BLaER1 treated with 17β-estradiol and CSF1 and Interleukin-3, amounts not matched to agents 10 nM and 100 nM (cell line): ENCODE data around the gene PITX1.

Experiments used
- H3K27ac ChIP-seq, 11 experiments: shearing (Covaris generic); formaldehyde crosslinking; 2 replicates each; pipeline ENCODE4 v1.8.1; 2022
- H3K27me3 ChIP-seq, 11 experiments: shearing (Covaris generic); formaldehyde crosslinking; 2 replicates each; pipeline ENCODE4 v1.8.1; 2022
- H3K36me3 ChIP-seq, 11 experiments: shearing (Covaris generic); formaldehyde crosslinking; 2 replicates each; pipeline ENCODE4 v1.8.1; 2022
- H3K4me1 ChIP-seq, 10 experiments: shearing (Covaris generic); formaldehyde crosslinking; 2 replicates each; pipeline ENCODE4 v1.8.1; 2022
- H3K4me2 ChIP-seq, 11 experiments: shearing (Covaris generic); formaldehyde crosslinking; 2 replicates each; pipeline ENCODE4 v1.8.1; 2022
- H3K4me3 ChIP-seq, 10 experiments: shearing (Covaris generic); formaldehyde crosslinking; 2 replicates each; pipeline ENCODE4 v1.8.1; 2022
- H3K9ac ChIP-seq, 11 experiments: shearing (Covaris generic); formaldehyde crosslinking; 2 replicates each; pipeline ENCODE4 v1.8.1; 2022
- H3K9me3 ChIP-seq, 11 experiments: shearing (Covaris generic); formaldehyde crosslinking; replicated peaks in 1 of 11; 2 replicates each; pipeline ENCODE4 v1.8.1; 2022
- H4K20me1 ChIP-seq, 11 experiments: shearing (Covaris generic); formaldehyde crosslinking; 2 replicates each; pipeline ENCODE4 v1.8.1; 2022
- Cebpa-rat ChIP-seq, 11 experiments: shearing (Covaris generic); IDR thresholded peaks; 2 replicates each; pipeline ENCODE4 v1.8.1; 2022

PITX1 gene

GRCh38 chr5:135050244-135050767 is 16.3 kb upstream of the PITX1 start:
- Histone ChIP-seq H3K9me3 (peaks cover 0 to 5% (median 0%) of the 10 kb centered on the region in 11 experiments; a peak in 1 of 22 replicates), H3K36me3 (no peaks in the 10 kb centered on the region), H3K9ac (no peak overlapping the region), H3K27me3 (peaks cover 0 to 1% (median 0%) of the 10 kb centered on the region in 11 experiments; a peak in 3 of 22 replicates), H3K4me1 (peaks cover 0 to 23% (median 17%) of the 10 kb centered on the region in 10 experiments; a peak in 17 of 20 replicates), H3K4me2 (no peak overlapping the region), H3K4me3 (no peak overlapping the region), H3K27ac (no peak overlapping the region), H4K20me1 (no peaks in the 10 kb centered on the region)
- TF ChIP-seq Cebpa-rat (IDR thresholded peaks at IDR 0.05) = no peak

DNA sequence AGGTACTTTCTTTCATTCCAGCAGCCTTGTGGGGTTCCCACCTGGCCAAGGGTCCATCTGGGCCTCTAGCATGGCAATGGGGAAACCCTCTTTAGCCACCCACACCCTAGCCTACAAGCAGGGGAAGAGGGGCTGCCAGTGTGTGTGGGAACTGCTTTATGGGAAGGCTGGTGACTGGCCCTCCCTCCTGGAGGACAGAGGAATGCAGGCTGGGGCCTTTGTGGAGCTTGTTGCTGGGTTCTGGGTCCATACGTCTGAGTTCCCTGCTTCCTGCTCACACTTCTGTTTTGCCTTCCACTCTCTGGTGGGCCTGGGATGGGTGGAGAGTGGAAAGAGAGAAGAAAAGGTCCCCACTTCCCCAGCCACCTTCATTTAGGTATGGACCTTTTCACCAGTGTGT is 14.9 kb upstream of the PITX1 start:
- Histone ChIP-seq H4K20me1 (0 out of 22 replicates have a peak, but pooled peaks cover 0 to 3% (median 0%) of the 10 kb centered on the region in 11 experiments), H3K27ac (no peak overlapping the region), H3K27me3 (peaks cover 0 to 15% (median 7%) of the 10 kb centered on the region in 11 experiments; a peak in 20 of 22 replicates), H3K9ac (no peak overlapping the region), H3K4me1 (peaks cover 0 to 23% (median 19%) of the 10 kb centered on the region in 10 experiments; a peak in 17 of 20 replicates), H3K4me3 (no peak overlapping the region), H3K36me3 (no peaks in the 10 kb centered on the region), H3K9me3 (peaks cover 0 to 5% (median 0%) of the 10 kb centered on the region in 11 experiments; a peak in 1 of 22 replicates), H3K4me2 (no peak overlapping the region)
- TF ChIP-seq Cebpa-rat (IDR thresholded peaks at IDR 0.05) = no peak

DNA sequence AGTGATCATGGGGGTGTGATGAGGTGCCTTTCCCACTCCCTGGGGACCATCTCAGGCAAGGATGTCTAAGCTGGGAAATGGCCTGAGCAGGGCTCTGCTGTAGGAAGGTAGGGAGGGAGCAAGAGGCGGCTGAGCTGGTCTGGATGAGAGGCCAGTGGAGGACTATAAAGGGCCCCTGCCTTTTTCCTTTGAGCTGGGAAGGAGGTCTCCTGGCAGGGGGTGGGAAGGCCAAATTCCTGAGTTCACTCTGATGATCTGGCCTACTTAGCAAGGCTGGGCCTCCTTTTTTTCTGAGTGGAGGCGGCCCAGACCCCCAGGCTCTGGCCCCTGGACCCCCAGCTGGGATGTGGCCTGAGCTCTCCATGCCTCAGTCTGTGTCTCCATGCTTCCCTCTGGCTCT is 14.3 kb upstream of the PITX1 start:
- peaks cover 0 to 5% (median 0%) of the 10 kb centered on the region in 11 experiments; a peak in 1 of 22 replicates for H3K9me3 ChIP-seq
- H3K27ac ChIP-seq = no peak overlapping the region
- peaks cover 5 to 21% (median 13%) of the 10 kb centered on the region in 11 experiments; a peak in 21 of 22 replicates for H3K27me3 ChIP-seq
- H3K4me1 ChIP-seq = peaks cover 0 to 17% (median 12%) of the 10 kb centered on the region in 10 experiments; a peak in 17 of 20 replicates
- peaks cover 0 to 9% (median 0%) of the 10 kb centered on the region in 11 experiments; a peak in 1 of 22 replicates for H4K20me1 ChIP-seq
- H3K4me2 ChIP-seq = no peak overlapping the region
- no peak for TF ChIP-seq Cebpa-rat (IDR thresholded peaks at IDR 0.05)
- H3K9ac ChIP-seq = no peak overlapping the region
- H3K4me3 ChIP-seq = no peak overlapping the region
- H3K36me3 ChIP-seq = no peaks in the 10 kb centered on the region

DNA sequence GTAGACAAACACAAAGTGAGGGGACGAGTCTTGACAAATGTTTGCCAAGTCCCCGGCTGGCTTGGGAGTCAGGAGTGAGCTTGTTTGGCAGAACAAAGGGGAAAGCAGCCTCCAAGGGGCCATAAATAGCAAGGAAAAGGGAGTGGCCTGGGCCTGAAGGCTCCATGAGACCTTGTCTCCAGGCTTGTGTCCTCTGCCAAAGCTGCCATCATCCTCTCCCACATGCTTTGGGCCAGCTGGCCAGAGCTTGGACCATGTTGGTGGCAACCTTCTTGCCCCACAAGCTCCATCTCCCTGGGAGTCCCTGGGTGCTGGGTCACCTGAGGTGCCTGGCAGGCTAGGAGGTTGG is 13.3 kb upstream of the PITX1 start:
- Histone ChIP-seq H3K9me3 (peaks cover 0 to 5% (median 0%) of the 10 kb centered on the region in 11 experiments; a peak in 1 of 22 replicates), H3K4me1 (peaks cover 0 to 7% (median 3%) of the 10 kb centered on the region in 10 experiments; a peak in 7 of 20 replicates), H3K9ac (no peak overlapping the region), H3K27ac (no peak overlapping the region), H3K4me2 (no peak overlapping the region), H3K36me3 (no peaks in the 10 kb centered on the region), H3K4me3 (no peak overlapping the region), H4K20me1 (peaks cover 0 to 9% (median 0%) of the 10 kb centered on the region in 11 experiments; a peak in 1 of 22 replicates), H3K27me3 (peaks cover 14 to 31% (median 23%) of the 10 kb centered on the region in 11 experiments)
- TF ChIP-seq Cebpa-rat (IDR thresholded peaks at IDR 0.05) = no peak

DNA sequence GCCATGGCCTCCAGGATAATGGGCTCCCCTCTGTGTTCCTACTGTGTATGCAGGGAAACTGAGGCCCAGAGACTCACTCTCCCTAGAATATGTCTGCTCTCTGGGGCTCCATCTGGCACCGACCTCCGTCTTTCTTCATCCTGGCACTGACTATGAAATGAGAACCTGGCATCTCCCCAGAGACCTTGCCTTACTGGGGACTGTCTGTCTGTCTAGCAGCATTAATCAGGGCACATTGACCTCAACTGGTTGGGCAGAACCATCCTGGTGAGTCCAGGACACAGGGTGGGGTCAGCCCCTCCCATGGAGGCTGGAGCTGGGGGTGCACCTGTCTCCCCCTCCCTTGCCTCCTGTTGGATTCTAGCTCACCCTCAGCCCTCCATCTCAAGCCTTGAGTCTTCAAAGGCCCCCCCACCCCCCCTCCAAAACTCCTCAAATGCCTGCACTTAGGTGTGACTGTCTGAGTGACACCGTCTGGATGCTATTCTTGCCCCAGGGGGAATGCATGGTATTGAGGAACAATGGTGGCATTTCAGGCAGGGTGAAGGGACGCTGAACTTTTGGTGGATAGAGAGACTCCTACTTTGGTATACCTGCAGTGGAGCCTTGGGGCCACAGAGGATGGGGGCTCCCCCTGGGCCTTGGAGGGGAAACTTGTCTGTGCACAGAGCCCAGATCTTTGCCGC is 12.8 kb upstream of the PITX1 start:
- Histone ChIP-seq H3K4me1 (peaks cover 0 to 6% (median 2%) of the 10 kb centered on the region in 10 experiments; a peak in 4 of 20 replicates), H3K4me3 (no peak overlapping the region), H4K20me1 (peaks cover 0 to 9% (median 0%) of the 10 kb centered on the region in 11 experiments; a peak in 1 of 22 replicates), H3K36me3 (no peaks in the 10 kb centered on the region), H3K9ac (no peak overlapping the region), H3K9me3 (peaks cover 0 to 5% (median 0%) of the 10 kb centered on the region in 11 experiments; a peak in 1 of 22 replicates), H3K4me2 (no peak overlapping the region), H3K27ac (no peak overlapping the region), H3K27me3 (peaks cover 19 to 36% (median 28%) of the 10 kb centered on the region in 11 experiments)
- TF ChIP-seq Cebpa-rat (IDR thresholded peaks at IDR 0.05) = no peak

DNA sequence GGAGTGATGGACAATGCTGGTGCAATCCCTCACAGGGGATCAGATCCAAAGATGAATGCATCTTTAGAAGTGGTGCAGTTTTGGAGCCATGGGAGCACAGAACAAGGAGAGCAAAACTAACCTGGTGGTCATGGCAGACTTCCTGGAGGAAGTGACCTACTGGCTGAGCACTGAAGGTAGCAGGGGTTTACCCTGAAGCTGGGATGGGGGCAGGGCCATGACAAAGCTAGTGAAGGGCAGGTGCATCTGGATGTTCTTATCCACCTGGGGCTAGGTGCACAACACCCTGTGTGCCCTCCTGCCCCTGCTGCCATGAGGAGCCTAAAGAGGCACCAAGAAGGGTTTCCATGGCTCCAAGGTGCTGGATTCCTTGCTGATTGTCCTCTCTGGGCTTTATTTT is 11.5 kb upstream of the PITX1 start:
- Histone ChIP-seq H3K27me3 (peaks cover 33 to 49% (median 41%) of the 10 kb centered on the region in 11 experiments), H3K4me1 (peaks cover 0 to 6% (median 2%) of the 10 kb centered on the region in 10 experiments; a peak in 5 of 20 replicates), H3K9me3 (peaks cover 3 to 13% (median 7%) of the 10 kb centered on the region in 11 experiments; a peak in 19 of 22 replicates)

DNA sequence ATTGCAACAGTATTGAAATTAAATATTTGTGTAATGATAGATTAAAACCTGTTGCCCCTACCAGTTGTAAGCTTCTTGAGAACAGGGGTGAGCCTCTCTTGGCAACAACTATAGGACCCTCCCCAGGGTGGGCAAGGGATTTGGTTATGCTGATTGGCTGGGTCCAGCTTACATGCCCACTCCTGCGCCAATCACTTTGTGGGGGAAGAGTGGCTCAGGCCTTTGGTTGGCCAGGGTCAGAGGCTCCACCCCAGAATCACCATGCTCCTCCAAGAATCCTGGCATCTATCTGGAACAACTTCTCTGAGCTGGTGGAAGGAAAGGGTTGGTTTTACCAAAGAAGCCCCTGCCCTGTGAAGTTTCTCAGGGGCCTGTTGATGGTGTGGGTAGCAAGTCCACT is 8.6 kb upstream of the PITX1 start:
- Histone ChIP-seq H3K9ac (no peak overlapping the region), H4K20me1 (peaks cover 0 to 44% (median 29%) of the 10 kb centered on the region in 11 experiments; a peak in 15 of 22 replicates), H3K36me3 (no peaks in the 10 kb centered on the region), H3K27ac (no peak overlapping the region), H3K4me1 (peaks cover 0 to 6% (median 2%) of the 10 kb centered on the region in 10 experiments; a peak in 5 of 20 replicates), H3K9me3 (peaks cover 24 to 38% (median 32%) of the 10 kb centered on the region in 11 experiments), H3K4me2 (no peak overlapping the region), H3K27me3 (peaks cover 62 to 78% (median 70%) of the 10 kb centered on the region in 11 experiments), H3K4me3 (no peak overlapping the region)
- no peak for TF ChIP-seq Cebpa-rat (IDR thresholded peaks at IDR 0.05)

More for the DNA sequence above, 11.5 kb upstream of the PITX1 start:
- no peak overlapping the region for H3K4me3 ChIP-seq
- H3K9ac ChIP-seq = no peak overlapping the region
- TF ChIP-seq Cebpa-rat (IDR thresholded peaks at IDR 0.05) = no peak
- peak overlapping the region in 2 of 11 experiments; percentile 5 to 13; a peak in 1 of 22 replicates for H3K4me2 ChIP-seq
- H4K20me1 ChIP-seq = peaks cover 0 to 16% (median 4%) of the 10 kb centered on the region in 11 experiments; a peak in 10 of 22 replicates
- H3K27ac ChIP-seq = no peak overlapping the region
- H3K36me3 ChIP-seq = no peaks in the 10 kb centered on the region

DNA sequence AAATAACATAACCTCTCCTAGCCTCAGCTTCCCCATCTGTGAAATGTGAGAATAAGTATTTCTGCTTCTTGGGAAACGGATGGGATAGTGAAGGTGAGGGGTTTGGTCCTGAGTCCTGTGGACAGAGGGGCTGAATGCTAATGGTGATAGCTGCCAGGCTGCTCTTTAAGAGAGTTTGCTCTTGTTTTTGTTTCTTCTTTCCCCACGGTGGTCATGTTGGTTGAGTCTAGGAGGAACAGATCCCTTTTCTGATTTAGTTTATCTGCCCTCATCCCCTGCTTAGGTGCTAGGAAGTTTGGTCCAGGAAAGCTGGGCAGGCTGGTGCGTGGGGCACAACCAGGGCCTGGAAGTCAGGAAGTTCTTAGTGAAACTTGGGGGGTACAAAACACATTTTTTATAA is 7.7 kb upstream of the PITX1 start:
- no peak for TF ChIP-seq Cebpa-rat (IDR thresholded peaks at IDR 0.05)
- Histone ChIP-seq H3K4me1 (peaks cover 0 to 6% (median 2%) of the 10 kb centered on the region in 10 experiments; a peak in 5 of 20 replicates), H3K4me2 (no peak overlapping the region), H4K20me1 (peaks cover 0 to 52% (median 34%) of the 10 kb centered on the region in 11 experiments; a peak in 15 of 22 replicates), H3K9me3 (peaks cover 24 to 40% (median 32%) of the 10 kb centered on the region in 11 experiments), H3K4me3 (no peak overlapping the region), H3K36me3 (no peaks in the 10 kb centered on the region), H3K27ac (no peak overlapping the region), H3K27me3 (peaks cover 70 to 87% (median 79%) of the 10 kb centered on the region in 11 experiments), H3K9ac (no peak overlapping the region)

DNA sequence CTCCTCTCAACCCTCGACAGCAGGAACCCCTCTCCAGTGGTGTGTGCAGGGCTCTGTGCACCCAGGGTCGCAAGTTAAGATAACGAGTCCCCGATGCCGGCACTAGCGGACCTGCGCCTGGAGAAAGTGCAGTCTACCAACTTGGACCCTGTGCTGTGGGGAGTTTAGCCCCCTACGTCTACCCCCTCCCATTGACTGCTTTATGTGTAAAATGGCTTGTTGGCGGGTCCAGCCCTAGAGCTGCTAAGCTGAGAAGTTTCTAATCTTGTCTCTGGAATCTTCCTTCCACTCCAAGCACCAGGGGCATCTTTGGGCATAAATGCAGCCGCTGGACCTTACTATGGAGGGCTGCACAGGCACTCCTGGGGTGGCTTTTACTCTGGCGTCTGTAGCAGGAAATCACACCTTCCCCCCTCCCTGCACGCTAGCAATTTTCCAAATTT is 7.1 kb upstream of the PITX1 start:
- Histone ChIP-seq H3K4me2 (no peak overlapping the region), H4K20me1 (peaks cover 0 to 58% (median 39%) of the 10 kb centered on the region in 11 experiments; a peak in 15 of 22 replicates), H3K36me3 (no peaks in the 10 kb centered on the region), H3K4me3 (no peak overlapping the region), H3K4me1 (peaks cover 0 to 6% (median 2%) of the 10 kb centered on the region in 10 experiments; a peak in 5 of 20 replicates), H3K27me3 (peaks cover 76 to 92% (median 85%) of the 10 kb centered on the region in 11 experiments), H3K27ac (no peak overlapping the region), H3K9me3 (peaks cover 24 to 40% (median 32%) of the 10 kb centered on the region in 11 experiments), H3K9ac (no peak overlapping the region)
- TF ChIP-seq Cebpa-rat (IDR thresholded peaks at IDR 0.05) = no peak
